Measurements from ENCODE around the gene PAXX.

The PAXX gene

GRCh38 chr9:136952876-136953770 is 39.1 kb upstream of the PAXX start:
- CTCF ChIA-PET: no interaction called here
- POLR2A ChIA-PET: interaction anchor here (0.7 kb wide), 1 partner anchor 39 kb away, joined by 3 read pairs; no protein-coding TSS in a partner anchor

GRCh38 chr9:136953771-136954269 is 38.4 kb upstream of the PAXX start:
- ChIA-PET CTCF (no interaction called here), POLR2A (no interaction called here)
- no peak for TF ChIP-seq FOXM1 (IDR thresholded peaks at IDR 0.05; ENCODE audit: borderline replicate concordance)
- TF ChIP-seq ELF4 (IDR thresholded peaks at IDR 0.05): no peak
- no peak for TF ChIP-seq SP1 (IDR thresholded peaks at IDR 0.05)
- no peak for TF ChIP-seq L3MBTL2 (conservative IDR thresholded peaks at IDR 0.05)
- no peak for TF ChIP-seq TARDBP (IDR thresholded peaks at IDR 0.05)
- TF ChIP-seq FOXA1 (IDR thresholded peaks at IDR 0.05): no peak
- no peak for TF ChIP-seq NFRKB (IDR thresholded peaks at IDR 0.05)
- TF ChIP-seq SUZ12 (IDR thresholded peaks at IDR 0.05): no peak
- TF ChIP-seq FOXK2 (IDR thresholded peaks at IDR 0.05): no peak
- TF ChIP-seq PKNOX1 (IDR thresholded peaks at IDR 0.05): no peak
- no peak for TF ChIP-seq BHLHE40 (IDR thresholded peaks at IDR 0.05; ENCODE audit: borderline replicate concordance)
- TF ChIP-seq HDGF (IDR thresholded peaks at IDR 0.05; ENCODE audit: borderline replicate concordance): no peak

More at GRCh38 chr9:136952876-136953770, 39.1 kb upstream of the PAXX start:
- no peak for DNase-seq (ENCODE audit: extremely low spot score)
- no peak for TF ChIP-seq BHLHE40 (IDR thresholded peaks at IDR 0.05; ENCODE audit: borderline replicate concordance)
- no peak for TF ChIP-seq FOXA1 (IDR thresholded peaks at IDR 0.05)
- no peak for TF ChIP-seq NFRKB (IDR thresholded peaks at IDR 0.05)
- TF ChIP-seq SUZ12 (IDR thresholded peaks at IDR 0.05): no peak
- no peak for TF ChIP-seq LEF1 (IDR thresholded peaks at IDR 0.05; ENCODE audit: borderline replicate concordance)
- TF ChIP-seq ARNT (IDR thresholded peaks at IDR 0.05): no peak
- TF ChIP-seq CTBP1 (IDR thresholded peaks at IDR 0.05; ENCODE audit: borderline replicate concordance): no peak

GRCh38 chr9:136954270-136955083 is 37.7 kb upstream of the PAXX start:
- TF ChIP-seq HDGF (IDR thresholded peaks at IDR 0.05; ENCODE audit: borderline replicate concordance) (no peak), FOXK2 (IDR thresholded peaks at IDR 0.05) (no peak), SP1 (IDR thresholded peaks at IDR 0.05) (no peak), BHLHE40 (IDR thresholded peaks at IDR 0.05; ENCODE audit: borderline replicate concordance) (no peak), TARDBP (IDR thresholded peaks at IDR 0.05) (no peak), ZNF384 (IDR thresholded peaks at IDR 0.05) (no peak), ELF4 (IDR thresholded peaks at IDR 0.05) (no peak)
- POLR2A ChIA-PET: interaction anchor here (0.9 kb wide), 1 partner anchor 38 kb away, joined by 3 read pairs; the partner anchor contains the start of gene PAXX
- DNase-seq (ENCODE audit: extremely low spot score): no peak
- CTCF ChIA-PET: no interaction called here

More at GRCh38 chr9:136953771-136954269, 38.4 kb upstream of the PAXX start:
- DNase-seq (ENCODE audit: extremely low spot score): no peak

- TF ChIP-seq ELF4 (IDR thresholded peaks at IDR 0.05) (no peak), FOXA1 (IDR thresholded peaks at IDR 0.05) (no peak), PKNOX1 (IDR thresholded peaks at IDR 0.05) (no peak), SUZ12 (IDR thresholded peaks at IDR 0.05) (no peak), LEF1 (IDR thresholded peaks at IDR 0.05; ENCODE audit: borderline replicate concordance) (no peak), TARDBP (IDR thresholded peaks at IDR 0.05) (no peak), L3MBTL2 (conservative IDR thresholded peaks at IDR 0.05) (no peak), ARNT (IDR thresholded peaks at IDR 0.05) (no peak), NFRKB (IDR thresholded peaks at IDR 0.05) (no peak), SP1 (IDR thresholded peaks at IDR 0.05) (no peak), FOXK2 (IDR thresholded peaks at IDR 0.05) (no peak), CTBP1 (IDR thresholded peaks at IDR 0.05; ENCODE audit: borderline replicate concordance) (no peak), HDGF (IDR thresholded peaks at IDR 0.05; ENCODE audit: borderline replicate concordance) (no peak), BHLHE40 (IDR thresholded peaks at IDR 0.05; ENCODE audit: borderline replicate concordance) (no peak), FOXM1 (IDR thresholded peaks at IDR 0.05; ENCODE audit: borderline replicate concordance) (no peak)
- CTCF ChIA-PET: no interaction called here
- no peak for DNase-seq (ENCODE audit: extremely low spot score)
- POLR2A ChIA-PET: interaction anchor here (0.9 kb wide), 1 partner anchor 37 kb away, joined by 3 read pairs; the partner anchor contains the start of gene PAXX
Measured at GRCh38 chr9:136955202-136955942, 36.9 kb upstream of the PAXX start.

GRCh38 chr9:136955943-136956335 is 36.3 kb upstream of the PAXX start:
- TF ChIP-seq BHLHE40 (IDR thresholded peaks at IDR 0.05; ENCODE audit: borderline replicate concordance) (no peak), PKNOX1 (IDR thresholded peaks at IDR 0.05) (no peak), L3MBTL2 (conservative IDR thresholded peaks at IDR 0.05) (no peak), TARDBP (IDR thresholded peaks at IDR 0.05) (no peak), NFRKB (IDR thresholded peaks at IDR 0.05) (no peak), ELF4 (IDR thresholded peaks at IDR 0.05) (no peak), ARNT (IDR thresholded peaks at IDR 0.05) (no peak), SUZ12 (IDR thresholded peaks at IDR 0.05) (no peak), CTBP1 (IDR thresholded peaks at IDR 0.05; ENCODE audit: borderline replicate concordance) (no peak), HDGF (IDR thresholded peaks at IDR 0.05; ENCODE audit: borderline replicate concordance) (no peak), SP1 (IDR thresholded peaks at IDR 0.05) (no peak), FOXM1 (IDR thresholded peaks at IDR 0.05; ENCODE audit: borderline replicate concordance) (no peak)
- POLR2A ChIA-PET: no interaction called here
- CTCF ChIA-PET: no interaction called here
- no peak for DNase-seq (ENCODE audit: extremely low spot score)
